Measurements from ENCODE around the gene GFI1B. TPM values are rescaled to one million over a fixed set of nuclear protein-coding genes. Genes with fewer than 3 reads are reported as not detected.

The GFI1B gene
- total RNA-seq, 1 donor: under 0.01 TPM

- H3K4me3 ChIP-seq (ENCODE audit: low read depth, low read length): peak overlapping the region; percentile 80
- DNase-seq (ENCODE audit: low read depth): peak; percentile 4
Measured at GRCh38 chr9:132943651-132944293, 34.7 kb upstream of the GFI1B start.

DNA sequence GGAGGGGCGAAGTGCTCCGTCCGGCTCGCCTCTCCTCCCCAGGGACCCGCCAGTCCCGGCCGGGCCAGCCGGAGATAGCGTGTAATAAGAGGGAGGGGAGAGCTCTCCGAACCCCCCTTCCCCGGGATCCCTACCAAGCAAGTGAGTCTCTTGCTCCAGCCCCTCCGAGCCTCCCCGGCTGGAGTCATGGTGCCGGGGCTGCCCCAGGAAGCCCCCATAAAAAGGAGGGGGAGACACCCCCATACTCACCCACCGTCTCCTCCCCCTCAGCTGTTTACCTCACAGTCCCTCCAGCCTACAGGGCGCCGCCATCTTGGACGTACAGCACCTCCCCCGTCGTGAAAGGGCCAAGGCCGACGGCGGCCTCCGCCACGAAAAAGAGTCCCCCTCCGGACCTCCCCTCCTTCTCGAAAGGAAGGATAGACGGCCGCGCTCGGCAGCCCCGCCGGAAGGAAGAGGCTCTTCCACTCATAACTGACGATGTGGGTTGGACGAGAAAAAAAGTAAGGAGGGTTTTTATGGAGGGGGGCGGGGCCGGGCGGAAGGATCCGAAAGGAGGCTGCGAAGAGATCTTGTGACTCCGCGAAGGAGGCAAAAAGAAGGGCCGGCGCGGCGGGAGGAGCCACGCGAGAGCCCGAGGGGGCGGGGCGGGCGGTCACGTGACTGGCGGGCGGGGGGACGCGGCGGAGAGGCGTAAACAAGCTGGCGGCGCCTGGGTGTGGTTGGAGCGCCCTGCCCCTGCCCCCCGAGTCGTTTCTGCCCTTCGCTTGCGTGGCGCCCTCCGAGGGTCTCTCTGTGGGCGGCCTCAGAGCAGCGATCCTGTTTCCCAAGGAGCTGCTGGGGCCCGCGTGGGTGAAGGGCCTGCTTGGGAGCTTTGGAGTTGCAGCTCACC is 34.0 kb upstream of the GFI1B start, which contains the start of gene TSC1:
Gene TSC1, minus strand, starts transcription at position 323 of the 892 bp plus-strand sequence. CDS start 15,744 bp downstream, outside the sequence.
- TF ChIP-seq CTCF (IDR thresholded peaks at IDR 0.05; ENCODE audit: insufficient read depth, low read depth, low read length): no peak
- peak within 1 kb of the TSS; percentile 80 for H3K4me3 ChIP-seq (ENCODE audit: low read depth, low read length)
- peak; percentile 98 for DNase-seq (ENCODE audit: low read depth)

More at GRCh38 chr9:132943651-132944293, 34.7 kb upstream of the GFI1B start:
- TF ChIP-seq CTCF (IDR thresholded peaks at IDR 0.05; ENCODE audit: insufficient read depth, low read depth, low read length): no peak

DNA sequence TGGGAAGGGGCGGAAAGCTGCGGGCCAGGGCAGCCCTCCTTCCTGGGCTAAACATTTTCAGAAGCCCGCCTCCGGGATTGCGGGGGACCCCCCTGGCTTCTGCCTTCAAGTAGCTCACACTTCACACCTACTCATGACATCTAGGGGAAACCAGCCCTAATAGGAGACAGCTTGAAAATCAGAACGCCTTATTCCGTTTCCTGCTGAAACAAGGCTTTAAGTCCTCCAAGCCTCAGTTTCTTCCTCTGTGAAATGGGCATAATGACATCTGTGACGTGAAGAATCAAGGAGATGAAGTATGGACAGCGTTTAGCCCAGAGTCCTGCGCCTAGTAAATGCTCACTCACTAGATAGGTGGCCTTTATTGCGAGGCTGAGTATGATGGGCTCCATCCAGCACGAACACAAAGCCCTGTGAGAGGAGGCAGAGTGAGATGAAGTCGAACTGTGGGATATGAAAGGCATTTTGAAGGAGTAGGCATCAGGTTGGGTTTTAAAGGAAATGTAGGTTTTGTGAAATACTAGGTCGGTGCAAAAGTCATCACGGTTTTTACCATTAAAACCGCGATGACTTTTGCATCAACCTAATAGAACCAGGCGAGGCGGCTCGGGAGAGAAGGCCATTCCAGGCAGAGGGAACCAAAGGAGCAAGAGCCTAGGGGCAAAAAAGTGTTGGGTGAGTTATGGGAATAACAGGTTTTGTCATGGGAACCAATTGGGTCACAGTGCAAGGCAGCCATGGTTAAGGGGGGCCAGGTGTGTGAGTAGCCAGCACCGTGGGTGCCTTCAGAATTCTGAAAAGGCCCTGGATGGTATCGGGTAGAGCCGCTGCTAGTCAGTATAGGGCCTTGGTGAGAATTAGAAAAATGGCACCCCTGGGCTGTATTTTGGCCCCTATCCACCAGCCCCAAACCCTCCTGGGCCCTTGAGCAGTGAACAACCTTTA is 33.0 kb upstream of the GFI1B start:
- no peak for TF ChIP-seq CTCF (IDR thresholded peaks at IDR 0.05; ENCODE audit: insufficient read depth, low read depth, low read length)
- peak overlapping the region; percentile 62 for H3K4me3 ChIP-seq (ENCODE audit: low read depth, low read length)
- no peak for DNase-seq (ENCODE audit: low read depth)

DNA sequence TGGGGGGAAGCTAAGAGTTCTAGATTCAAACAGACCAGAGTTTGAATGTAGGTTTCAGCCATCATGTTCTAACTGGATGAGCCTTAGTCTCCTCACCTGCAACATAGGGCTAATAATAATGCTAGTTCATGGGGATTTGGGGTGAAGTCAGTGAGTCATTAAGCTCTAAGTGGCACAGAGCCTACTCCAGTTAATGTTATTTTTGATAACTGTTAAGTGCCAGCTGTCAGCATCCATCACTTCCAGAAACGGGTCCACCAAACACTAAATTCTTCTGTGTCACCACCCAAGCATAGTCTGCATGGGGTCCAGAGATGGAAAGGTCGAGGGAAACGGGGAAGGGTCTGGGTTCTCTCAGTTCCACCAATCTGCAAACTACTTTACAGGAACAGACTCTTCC is 32.3 kb upstream of the GFI1B start:
- no peak for TF ChIP-seq CTCF (IDR thresholded peaks at IDR 0.05; ENCODE audit: insufficient read depth, low read depth, low read length)
- no peak overlapping the region for H3K4me3 ChIP-seq (ENCODE audit: low read depth, low read length)
- no peak for DNase-seq (ENCODE audit: low read depth)

- peak; percentile 34 for DNase-seq (ENCODE audit: low read depth)
- no peak overlapping the region for H3K4me3 ChIP-seq (ENCODE audit: low read depth, low read length)
- no peak for TF ChIP-seq CTCF (IDR thresholded peaks at IDR 0.05; ENCODE audit: insufficient read depth, low read depth, low read length)
Measured at GRCh38 chr9:132946631-132947295, 31.7 kb upstream of the GFI1B start.

GRCh38 chr9:132947756-132948155 is 30.7 kb upstream of the GFI1B start:
- no peak for TF ChIP-seq CTCF (IDR thresholded peaks at IDR 0.05; ENCODE audit: insufficient read depth, low read depth, low read length)
- no peak for DNase-seq (ENCODE audit: low read depth)

More at GRCh38 chr9:132947756-132948155, 30.7 kb upstream of the GFI1B start:
- no peak overlapping the region for H3K4me3 ChIP-seq (ENCODE audit: low read depth, low read length)

All from fibroblast of villous mesenchyme (primary cell).